ENCODE measurements around the gene STS. TPM values are rescaled to one million over a fixed set of nuclear protein-coding genes. Genes with fewer than 3 reads are reported as not detected.

STS gene
- total and polyA plus RNA-seq, 2 donors from 2014 or later = 2.7 to 13.4 TPM

- Histone ChIP-seq H3K4me1 (ENCODE audit: control insufficient read depth in 2 of 3, insufficient read depth in 2 of 3, low read depth in 1 of 3, low read length in 3 of 3) (peaks cover 0 to 12% (median 3%) of the 10 kb centered on the region in 3 donors), H3K27me3 (ENCODE audit: control insufficient read depth, insufficient read depth, low read length) (no peaks in the 10 kb centered on the region), H3K9me3 (ENCODE audit: control insufficient read depth in 2 of 3, insufficient read depth in 1 of 3, low read length in 3 of 3) (no peaks in the 10 kb centered on the region), H3K36me3 (ENCODE audit: control insufficient read depth in 2 of 3, insufficient read depth in 3 of 3, low read length in 3 of 3) (no peaks in the 10 kb centered on the region), H3K27ac (ENCODE audit: low read depth in 2 of 2, low read length in 2 of 2) (peak overlapping the region; percentile 28 to 61), H3K4me3 (ENCODE audit: low read length in 3 of 3) (peak overlapping the region; percentile 68 to 99 (median 85)), H3K9ac (ENCODE audit: low read length in 3 of 3) (peak overlapping the region in 2 of 3 donors; percentile 76 to 77)
- TF ChIP-seq CTCF (IDR thresholded peaks at IDR 0.05; ENCODE audit: borderline replicate concordance, extremely low read depth, insufficient read depth) = no peak
- DNase-seq = peak in 1 of 5 donors; percentile 17
- intact Hi-C loops (cut with DNase I) = no loop called here
- no peak for FAIRE-seq
These were observed 654 bp upstream of the STS start for GRCh38 chrX:7146703-7147412.

GRCh38 chrX:7147978-7148854 is 704 bp downstream of the STS start, which contains the start of gene PUDP:
Gene PUDP (minus strand): TSS chrX:7148153. CDS start chrX:7148113, 40 bp downstream.
- TF ChIP-seq CTCF (IDR thresholded peaks at IDR 0.05; ENCODE audit: borderline replicate concordance, extremely low read depth, insufficient read depth) = no peak
- intact Hi-C loops (cut with DNase I) = no loop called here
- peaks cover 5% of the 10 kb centered on the region for H3K27me3 ChIP-seq (ENCODE audit: control insufficient read depth, insufficient read depth, low read length)

DNA sequence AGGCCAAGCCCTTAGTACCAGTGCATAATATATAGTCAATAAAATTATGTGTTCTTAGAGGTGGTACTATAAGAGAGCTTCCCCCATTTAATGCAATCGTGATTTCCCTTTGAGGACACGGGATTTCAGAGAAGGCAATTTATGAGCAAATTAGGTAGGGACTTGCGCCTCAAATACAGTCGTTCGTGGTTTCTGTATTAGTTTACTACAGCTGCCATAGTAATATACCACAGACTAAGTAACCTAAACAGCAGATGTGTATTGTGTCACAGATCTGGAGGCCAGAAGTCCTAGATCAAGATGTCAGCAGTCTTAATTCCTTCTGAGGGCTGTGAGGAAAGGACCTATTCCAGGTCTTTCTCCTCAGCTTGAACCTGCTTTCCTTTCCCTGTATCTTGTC is 1.9 kb downstream of the STS start:
- H3K9me3 ChIP-seq (ENCODE audit: control insufficient read depth in 2 of 3, insufficient read depth in 1 of 3, low read length in 3 of 3) = no peaks in the 10 kb centered on the region
- peaks cover 0 to 7% (median 3%) of the 10 kb centered on the region in 3 donors for H3K4me1 ChIP-seq (ENCODE audit: control insufficient read depth in 2 of 3, insufficient read depth in 2 of 3, low read depth in 1 of 3, low read length in 3 of 3)
- DNase-seq = no peak
- H3K27ac ChIP-seq (ENCODE audit: low read depth in 2 of 2, low read length in 2 of 2) = no peak overlapping the region
- H3K36me3 ChIP-seq (ENCODE audit: control insufficient read depth in 2 of 3, insufficient read depth in 3 of 3, low read length in 3 of 3) = no peaks in the 10 kb centered on the region
- H3K27me3 ChIP-seq (ENCODE audit: control insufficient read depth, insufficient read depth, low read length) = peaks cover 5% of the 10 kb centered on the region
- H3K9ac ChIP-seq (ENCODE audit: low read length in 3 of 3) = no peak overlapping the region
- no peak for TF ChIP-seq CTCF (IDR thresholded peaks at IDR 0.05; ENCODE audit: borderline replicate concordance, extremely low read depth, insufficient read depth)
- FAIRE-seq = no peak
- H3K4me3 ChIP-seq (ENCODE audit: low read length in 3 of 3) = no peak overlapping the region
- intact Hi-C loops (cut with DNase I) = no loop called here

More at GRCh38 chrX:7147978-7148854, 704 bp downstream of the STS start, which contains the start of gene PUDP:
- peak within 1 kb of the TSS; percentile 77 to 95 for H3K27ac ChIP-seq (ENCODE audit: low read depth in 2 of 2, low read length in 2 of 2)
- FAIRE-seq (no peak), DNase-seq (peak; percentile 91 to 96 (median 94))
- H3K36me3 ChIP-seq (ENCODE audit: control insufficient read depth in 2 of 3, insufficient read depth in 3 of 3, low read length in 3 of 3) = no peaks in the 10 kb centered on the region
- peak within 1 kb of the TSS; percentile 32 to 93 (median 77) for H3K9ac ChIP-seq (ENCODE audit: low read length in 3 of 3)
- H3K4me1 ChIP-seq (ENCODE audit: control insufficient read depth in 2 of 3, insufficient read depth in 2 of 3, low read depth in 1 of 3, low read length in 3 of 3) = peaks cover 0 to 12% (median 3%) of the 10 kb centered on the region in 3 donors
- no peaks in the 10 kb centered on the region for H3K9me3 ChIP-seq (ENCODE audit: control insufficient read depth in 2 of 3, insufficient read depth in 1 of 3, low read length in 3 of 3)
- H3K4me3 ChIP-seq (ENCODE audit: low read length in 3 of 3) = peak within 1 kb of the TSS; percentile 90 to 99 (median 97)

All from kidney (tissue), 14 donors.